ENCODE measurements around the gene DCTN2. TPM values are rescaled to one million over a fixed set of nuclear protein-coding genes. Genes with fewer than 3 reads are reported as not detected.
A peak's percentile ranks its signal among the peaks of the same experiment; 100 is the strongest.
"Not testable (repeated sequence)": the region's sequence is repeated elsewhere in the genome, so short reads cannot be mapped to it uniquely, and the experiment has no call there.

Gene DCTN2
- total RNA-seq, 4 donors from 2014 or later: 92.9 to 138 (median 130) TPM

DNA sequence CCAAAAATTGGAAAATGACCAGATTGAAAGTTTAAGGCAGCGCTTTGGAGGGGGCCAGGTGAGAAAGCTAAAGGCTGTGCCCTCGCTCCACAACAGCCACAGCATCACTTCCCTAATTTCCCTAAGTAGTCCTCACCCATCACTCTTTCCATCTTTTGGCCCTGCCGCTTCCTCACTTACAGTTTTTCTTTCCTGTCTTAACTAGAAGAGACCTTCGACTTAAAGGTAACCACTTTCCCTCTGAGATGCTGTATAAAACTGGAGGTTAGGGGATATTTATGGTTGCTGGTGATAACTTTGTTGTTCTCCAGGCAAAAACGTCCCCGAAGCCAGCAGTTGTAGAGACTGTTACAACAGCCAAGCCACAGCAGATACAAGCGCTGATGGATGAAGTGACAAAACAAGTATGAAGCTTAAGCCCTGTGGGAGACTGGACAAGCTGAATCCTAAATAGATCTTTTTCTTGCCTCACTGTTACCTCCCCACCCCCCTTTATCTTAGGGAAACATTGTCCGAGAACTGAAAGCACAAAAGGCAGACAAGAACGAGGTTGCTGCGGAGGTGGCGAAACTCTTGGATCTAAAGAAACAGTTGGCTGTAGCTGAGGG lies 31.0 kb downstream of the DCTN2 start:
- WGBS, 2 donors: 78 to 82% methylated on average over 11 of the region's 11 CpGs
- no peak overlapping the region for H3K4me3 ChIP-seq
- H3K27ac ChIP-seq: peak overlapping the region in 1 of 4 donors; percentile 23
- no peaks in the 10 kb centered on the region for H3K9me3 ChIP-seq
- peaks cover 5 to 65% (median 40%) of the 10 kb centered on the region in 3 donors for H3K36me3 ChIP-seq
- H3K4me1 ChIP-seq: peaks cover 0 to 37% (median 25%) of the 10 kb centered on the region in 4 donors
- TF ChIP-seq, protein P1, sequence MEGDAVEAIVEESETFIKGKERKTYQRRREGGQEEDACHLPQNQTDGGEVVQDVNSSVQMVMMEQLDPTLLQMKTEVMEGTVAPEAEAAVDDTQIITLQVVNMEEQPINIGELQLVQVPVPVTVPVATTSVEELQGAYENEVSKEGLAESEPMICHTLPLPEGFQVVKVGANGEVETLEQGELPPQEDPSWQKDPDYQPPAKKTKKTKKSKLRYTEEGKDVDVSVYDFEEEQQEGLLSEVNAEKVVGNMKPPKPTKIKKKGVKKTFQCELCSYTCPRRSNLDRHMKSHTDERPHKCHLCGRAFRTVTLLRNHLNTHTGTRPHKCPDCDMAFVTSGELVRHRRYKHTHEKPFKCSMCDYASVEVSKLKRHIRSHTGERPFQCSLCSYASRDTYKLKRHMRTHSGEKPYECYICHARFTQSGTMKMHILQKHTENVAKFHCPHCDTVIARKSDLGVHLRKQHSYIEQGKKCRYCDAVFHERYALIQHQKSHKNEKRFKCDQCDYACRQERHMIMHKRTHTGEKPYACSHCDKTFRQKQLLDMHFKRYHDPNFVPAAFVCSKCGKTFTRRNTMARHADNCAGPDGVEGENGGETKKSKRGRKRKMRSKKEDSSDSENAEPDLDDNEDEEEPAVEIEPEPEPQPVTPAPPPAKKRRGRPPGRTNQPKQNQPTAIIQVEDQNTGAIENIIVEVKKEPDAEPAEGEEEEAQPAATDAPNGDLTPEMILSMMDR (IDR thresholded peaks at IDR 0.05): no peak
- TF ChIP-seq POLR2A (IDR thresholded peaks at IDR 0.05) (no peak), EP300 (IDR thresholded peaks at IDR 0.05) (no peak)
- H3K27me3 ChIP-seq: no peaks in the 10 kb centered on the region
- DNase-seq (ENCODE audit: low spot score in 2 of 2): no peak

DNA sequence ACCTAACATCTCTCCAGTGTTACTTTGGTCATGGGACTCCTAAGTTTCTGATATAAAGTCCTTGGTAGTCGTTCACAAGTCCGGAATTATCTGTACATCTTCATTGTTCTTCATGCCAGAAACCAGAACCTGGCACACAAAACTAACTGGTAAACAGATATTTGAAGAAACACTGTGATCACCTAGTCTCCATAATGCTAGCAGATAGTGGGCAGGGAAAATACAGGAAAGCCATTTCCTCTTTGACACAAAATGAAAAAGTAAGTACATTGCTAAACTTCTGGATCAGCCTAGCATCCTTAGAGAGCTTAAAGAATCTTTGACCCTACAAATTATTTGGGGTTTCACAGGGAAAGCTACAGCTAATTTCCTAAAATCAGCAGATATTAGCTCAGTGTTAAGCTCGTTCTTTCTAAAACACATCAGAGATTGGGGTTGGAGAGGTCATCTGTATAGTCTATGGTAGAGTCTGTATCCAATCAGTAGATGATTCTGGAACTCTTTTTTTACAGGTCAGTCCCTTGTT lies 31.5 kb downstream of the DCTN2 start:
- TF ChIP-seq POLR2A (IDR thresholded peaks at IDR 0.05) (no peak), EP300 (IDR thresholded peaks at IDR 0.05) (no peak)
- TF ChIP-seq, protein P1 (IDR thresholded peaks at IDR 0.05): no peak
- H3K4me1 ChIP-seq: peaks cover 0 to 34% (median 23%) of the 10 kb centered on the region in 4 donors
- H3K4me3 ChIP-seq: no peak overlapping the region
- DNase-seq (ENCODE audit: low spot score in 2 of 2): no peak
- H3K27ac ChIP-seq: no peak overlapping the region
- peaks cover 5 to 70% (median 45%) of the 10 kb centered on the region in 3 donors for H3K36me3 ChIP-seq
- 76 to 84% methylated on average over 3 of the region's 3 CpGs for WGBS, 2 donors
- no peaks in the 10 kb centered on the region for H3K9me3 ChIP-seq
- H3K27me3 ChIP-seq: no peaks in the 10 kb centered on the region

DNA sequence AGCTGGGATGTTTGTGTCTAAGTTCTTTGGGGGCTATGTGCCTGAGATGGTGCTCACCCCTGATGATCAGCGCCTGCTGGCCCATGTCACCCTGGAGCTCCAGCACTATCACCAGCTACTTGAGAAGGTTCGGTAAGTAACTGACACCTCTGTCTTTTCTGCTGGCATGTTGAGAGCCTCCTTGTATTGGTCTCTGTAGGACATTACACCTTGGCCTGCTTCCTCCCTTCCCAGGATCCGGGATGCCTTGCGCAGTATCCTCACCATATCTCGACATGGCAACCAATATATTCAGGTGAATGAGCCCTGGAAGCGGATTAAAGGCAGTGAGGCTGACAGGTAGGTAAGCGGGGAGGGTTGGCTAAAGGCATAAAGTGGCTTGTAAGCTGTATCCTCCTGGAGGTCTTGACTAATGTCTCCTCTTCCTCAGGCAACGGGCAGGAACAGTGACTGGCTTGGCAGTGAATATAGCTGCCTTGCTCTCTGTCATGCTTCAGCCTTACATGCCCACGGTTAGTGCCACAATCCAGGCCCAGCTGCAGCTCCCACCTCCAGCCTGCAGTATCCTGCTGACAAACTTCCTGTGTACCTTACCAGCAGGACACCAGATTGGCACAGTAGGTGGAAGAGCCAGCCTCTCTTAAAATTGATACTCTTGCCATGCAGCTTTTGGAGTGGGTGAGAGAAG lies 32.1 kb downstream of the DCTN2 start:
- Histone ChIP-seq H3K27ac (no peak overlapping the region), H3K9me3 (no peaks in the 10 kb centered on the region), H3K4me1 (peaks cover 0 to 34% (median 23%) of the 10 kb centered on the region in 4 donors), H3K27me3 (no peaks in the 10 kb centered on the region), H3K36me3 (peaks cover 5 to 76% (median 45%) of the 10 kb centered on the region in 3 donors), H3K4me3 (no peak overlapping the region)
- TF ChIP-seq POLR2A (IDR thresholded peaks at IDR 0.05) (no peak), EP300 (IDR thresholded peaks at IDR 0.05) (no peak)
- TF ChIP-seq, protein P1 (IDR thresholded peaks at IDR 0.05): no peak
- WGBS, 2 donors: 87 to 90% methylated on average over 9 of the region's 9 CpGs
- no peak for DNase-seq (ENCODE audit: low spot score in 2 of 2)

DNA sequence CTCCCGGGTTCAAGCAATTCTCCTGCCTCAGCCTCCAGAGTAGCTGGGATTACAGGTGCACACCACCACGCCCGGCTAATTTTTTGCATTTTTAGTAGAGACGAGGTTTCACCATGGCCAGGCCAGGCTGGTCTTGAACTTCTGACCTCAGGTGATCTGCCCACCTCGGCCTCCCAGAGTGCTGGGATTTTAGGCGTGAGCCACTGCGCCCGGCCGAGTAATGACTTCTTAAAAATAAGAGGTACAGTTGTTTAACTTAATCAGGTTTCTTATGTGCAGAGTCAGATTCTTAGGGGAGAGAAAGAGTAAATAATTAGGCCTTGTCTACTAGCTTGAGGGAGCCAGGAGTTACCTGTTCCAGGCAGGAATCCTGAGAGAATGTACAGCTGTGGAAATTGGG lies 32.7 kb downstream of the DCTN2 start:
- Histone ChIP-seq H3K36me3 (peaks cover 5 to 83% (median 45%) of the 10 kb centered on the region in 3 donors), H3K4me1 (peaks cover 0 to 30% (median 18%) of the 10 kb centered on the region in 4 donors)
- not testable (repeated sequence) for H3K27me3 ChIP-seq; DNase-seq (ENCODE audit: low spot score in 2 of 2); H3K9me3 ChIP-seq; H3K27ac ChIP-seq; H3K4me3 ChIP-seq
- 90 to 92% methylated on average over 9 of the region's 9 CpGs for WGBS, 2 donors

DNA sequence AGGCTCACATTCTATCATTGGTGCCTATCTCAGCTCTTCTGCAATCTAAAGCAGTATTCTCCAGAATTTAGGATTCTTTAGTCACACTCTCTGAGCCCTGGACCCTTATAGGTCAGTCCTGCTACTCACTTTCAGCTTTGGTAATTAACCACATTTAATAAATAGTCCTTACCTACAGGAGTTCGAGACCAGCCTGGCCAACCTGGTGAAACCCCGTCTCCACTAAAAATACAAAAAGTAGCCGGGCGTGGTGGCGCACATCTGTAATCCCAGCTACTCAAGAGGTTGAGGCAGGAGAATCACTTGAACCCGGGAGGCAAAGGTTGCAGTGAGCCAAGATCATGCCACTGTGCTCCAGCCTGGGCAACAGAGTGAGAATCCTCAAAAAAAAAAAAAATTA lies 33.3 kb downstream of the DCTN2 start:
- H3K9me3 ChIP-seq; H3K27ac ChIP-seq; H3K4me3 ChIP-seq; DNase-seq (ENCODE audit: low spot score in 2 of 2); H3K27me3 ChIP-seq: not testable (repeated sequence)
- WGBS, 2 donors: 91 to 98% methylated on average over 6 of the region's 6 CpGs
- peaks cover 5 to 88% (median 45%) of the 10 kb centered on the region in 3 donors for H3K36me3 ChIP-seq
- peaks cover 0 to 25% (median 12%) of the 10 kb centered on the region in 4 donors for H3K4me1 ChIP-seq

DNA sequence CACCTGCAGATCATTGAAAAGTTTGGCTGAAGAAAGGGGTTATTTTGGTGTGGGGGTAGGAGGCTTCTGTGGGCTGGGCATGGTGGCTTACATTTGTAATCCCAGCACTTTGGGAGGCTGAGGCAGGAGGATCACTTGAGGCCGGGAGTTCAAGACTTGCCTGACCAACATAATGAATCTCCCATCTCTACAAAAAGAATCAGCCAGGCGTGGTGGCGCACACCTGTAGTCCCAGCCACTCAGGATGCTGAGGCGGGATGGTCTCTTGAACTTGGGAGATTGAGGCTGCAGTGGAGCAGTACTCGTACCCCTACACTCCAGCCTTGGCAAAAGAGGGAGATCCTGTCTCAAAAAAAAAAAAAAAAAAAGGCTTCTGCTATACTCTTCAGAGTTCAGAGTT lies 33.7 kb downstream of the DCTN2 start:
- Histone ChIP-seq H3K4me3 (no peak overlapping the region), H3K36me3 (peaks cover 5 to 92% (median 45%) of the 10 kb centered on the region in 3 donors), H3K27me3 (no peaks in the 10 kb centered on the region), H3K4me1 (peaks cover 0 to 20% (median 8%) of the 10 kb centered on the region in 4 donors), H3K9me3 (no peaks in the 10 kb centered on the region), H3K27ac (no peak overlapping the region)
- TF ChIP-seq POLR2A (IDR thresholded peaks at IDR 0.05) (no peak), EP300 (IDR thresholded peaks at IDR 0.05) (no peak)
- TF ChIP-seq, protein P1 (IDR thresholded peaks at IDR 0.05): no peak
- 96 to 97% methylated on average over 5 of the region's 5 CpGs for WGBS, 2 donors
- no peak for DNase-seq (ENCODE audit: low spot score in 2 of 2)
